Pons (tissue), 1 donor: ENCODE measurements around the gene GNPDA1.
"Not testable (repeated sequence)": the region's sequence is repeated elsewhere in the genome, so short reads cannot be mapped to it uniquely, and the experiment has no call there.

ENCODE experiments used
- DNase-seq: peaks from one replicate; pipeline ENCODE4 v3.0.0-alpha.2; 2016; ENCODE audit warnings: low spot score

The GNPDA1 gene

DNA sequence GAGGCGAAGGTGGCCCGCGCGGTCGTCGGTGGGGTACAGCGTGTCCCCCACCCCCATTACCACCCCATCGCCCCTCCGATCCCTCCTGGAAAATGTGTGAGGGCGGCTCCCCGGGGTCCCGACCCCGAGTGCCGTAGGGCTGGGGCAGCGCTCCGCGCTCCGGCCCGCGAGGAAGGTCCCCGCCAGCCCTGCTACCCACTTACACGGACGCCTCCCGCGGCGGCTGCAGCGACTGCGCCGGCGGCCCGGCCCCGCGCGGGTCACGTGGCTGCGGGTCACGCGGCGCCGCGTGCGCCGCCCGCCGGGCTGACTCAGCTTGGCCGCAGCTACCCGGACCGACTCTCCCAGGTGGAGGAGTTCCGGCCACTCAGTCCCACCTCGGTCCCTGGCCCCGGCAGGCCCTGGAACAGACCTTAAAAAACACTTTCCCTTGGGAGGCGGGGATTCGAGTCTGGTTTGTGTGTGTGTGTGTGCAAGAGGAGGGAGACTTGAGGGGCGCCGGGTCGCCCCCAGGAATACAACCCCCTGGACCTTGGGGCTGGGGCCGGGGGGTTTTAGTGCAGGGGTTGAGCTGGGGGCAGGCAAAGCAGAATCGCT, at the start of gene GNPDA1:
Gene GNPDA1 (minus strand): TSS at position 236 of the 597 bp plus-strand sequence. CDS start 992 bp downstream, outside the sequence.
- peak; percentile 63 for DNase-seq

DNA sequence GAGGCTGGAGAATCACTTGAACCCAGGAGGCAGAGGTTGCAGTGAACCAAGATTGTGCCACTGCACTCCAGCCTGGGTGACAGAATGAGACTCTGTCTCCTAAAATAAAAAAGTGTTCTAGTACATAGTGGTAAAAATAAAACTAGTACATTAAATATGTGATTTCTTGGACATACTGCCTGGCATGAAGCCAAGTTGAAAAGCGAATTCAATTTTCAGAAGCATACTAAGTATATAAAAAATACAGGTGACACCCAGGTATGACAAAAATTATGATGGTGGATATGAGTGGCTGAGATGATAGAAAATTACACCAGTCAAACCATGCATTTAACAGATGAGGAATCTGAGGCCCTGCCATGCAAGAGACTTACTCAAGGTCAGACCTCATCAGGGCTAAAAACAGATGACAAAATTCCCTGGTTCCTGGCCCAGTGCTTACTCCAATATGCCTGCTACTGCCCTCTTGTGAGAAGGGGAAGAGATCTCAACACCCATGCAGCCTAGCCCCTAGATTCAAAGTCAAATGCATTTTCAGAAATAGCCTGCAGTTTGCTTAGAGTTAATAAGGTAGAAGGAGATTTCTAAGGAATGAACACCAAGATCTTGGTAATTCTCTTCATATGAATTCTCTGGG, 46.6 kb upstream of the GNPDA1 start:
- DNase-seq: peak; percentile 65

DNA sequence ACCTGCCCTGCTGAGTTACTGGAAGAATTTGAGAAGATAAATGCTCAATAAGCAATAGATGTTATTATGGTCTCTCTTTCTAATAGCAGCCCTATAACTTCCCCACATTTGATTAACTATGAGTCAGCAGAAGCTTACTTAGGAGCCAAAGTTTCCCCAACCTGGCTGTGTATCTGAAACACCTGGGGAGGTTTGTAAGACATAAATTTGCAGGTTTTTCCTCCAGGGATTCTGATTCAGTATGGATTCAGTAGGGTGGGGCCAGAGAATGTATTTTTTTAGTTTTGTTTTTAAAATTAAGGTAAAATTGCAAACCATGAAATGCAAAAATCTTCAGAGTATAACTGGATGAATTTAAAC, 44.9 kb upstream of the GNPDA1 start:
- no peak for DNase-seq

DNA sequence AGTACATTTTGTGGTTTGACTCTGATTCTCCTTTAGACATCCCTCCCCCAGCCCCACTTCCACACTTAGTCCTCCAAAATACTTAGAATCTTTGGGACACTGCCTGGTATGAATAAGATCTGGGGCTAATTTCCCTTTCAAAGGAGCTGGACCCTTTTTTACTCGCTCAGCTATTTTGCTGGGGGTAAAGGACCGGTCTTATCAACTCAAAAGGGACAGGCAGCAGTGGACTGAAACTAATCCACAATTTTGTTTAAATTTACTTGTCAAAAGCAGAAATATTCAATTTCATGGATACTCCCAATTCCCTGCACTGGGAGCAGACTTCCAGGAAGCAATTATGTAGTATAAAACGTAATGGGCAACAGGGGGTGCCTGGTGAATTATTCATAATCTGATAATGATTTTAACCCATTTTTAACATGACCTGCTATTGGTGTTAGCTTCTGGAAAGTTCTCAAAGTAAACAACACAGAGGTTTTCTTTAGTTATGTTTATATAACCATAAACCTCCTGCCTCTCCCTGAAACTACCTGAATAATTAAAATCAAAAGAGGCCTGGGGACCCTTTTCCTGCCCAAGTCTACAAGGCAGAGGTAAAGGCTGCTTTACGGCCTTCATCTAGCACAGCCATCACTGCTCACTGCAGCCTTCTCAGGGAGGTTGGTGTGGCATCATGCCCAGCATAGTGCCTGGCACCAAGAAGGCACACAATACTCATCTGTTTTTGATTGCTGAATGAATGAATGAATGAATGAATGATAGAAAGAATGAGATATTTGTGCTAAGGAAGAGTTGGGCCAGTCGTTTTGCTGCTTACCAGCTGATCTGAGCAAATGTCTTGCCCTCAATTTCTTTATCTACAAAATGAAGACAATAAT, 44.2 kb upstream of the GNPDA1 start:
- DNase-seq: peak; percentile 81

DNA sequence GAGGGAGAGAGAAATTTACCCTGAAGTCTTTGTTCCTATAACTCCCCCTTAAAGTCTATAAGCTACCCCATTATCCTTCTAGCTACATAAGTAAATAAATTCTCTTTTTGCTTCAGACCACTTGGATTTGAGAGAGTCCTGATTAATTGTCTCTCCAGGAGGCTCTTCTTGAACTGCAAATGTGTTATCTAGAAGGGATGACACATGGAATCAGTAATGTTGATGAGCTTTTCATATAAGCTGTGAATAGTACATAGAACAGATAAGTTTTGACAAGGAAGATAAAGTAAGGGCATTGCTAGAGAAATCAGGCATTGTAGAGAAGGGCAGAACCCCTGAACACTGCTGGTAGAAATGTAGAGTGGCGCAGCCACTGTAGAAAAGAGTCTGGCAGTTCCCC, 42.5 kb upstream of the GNPDA1 start:
- DNase-seq: no peak

DNA sequence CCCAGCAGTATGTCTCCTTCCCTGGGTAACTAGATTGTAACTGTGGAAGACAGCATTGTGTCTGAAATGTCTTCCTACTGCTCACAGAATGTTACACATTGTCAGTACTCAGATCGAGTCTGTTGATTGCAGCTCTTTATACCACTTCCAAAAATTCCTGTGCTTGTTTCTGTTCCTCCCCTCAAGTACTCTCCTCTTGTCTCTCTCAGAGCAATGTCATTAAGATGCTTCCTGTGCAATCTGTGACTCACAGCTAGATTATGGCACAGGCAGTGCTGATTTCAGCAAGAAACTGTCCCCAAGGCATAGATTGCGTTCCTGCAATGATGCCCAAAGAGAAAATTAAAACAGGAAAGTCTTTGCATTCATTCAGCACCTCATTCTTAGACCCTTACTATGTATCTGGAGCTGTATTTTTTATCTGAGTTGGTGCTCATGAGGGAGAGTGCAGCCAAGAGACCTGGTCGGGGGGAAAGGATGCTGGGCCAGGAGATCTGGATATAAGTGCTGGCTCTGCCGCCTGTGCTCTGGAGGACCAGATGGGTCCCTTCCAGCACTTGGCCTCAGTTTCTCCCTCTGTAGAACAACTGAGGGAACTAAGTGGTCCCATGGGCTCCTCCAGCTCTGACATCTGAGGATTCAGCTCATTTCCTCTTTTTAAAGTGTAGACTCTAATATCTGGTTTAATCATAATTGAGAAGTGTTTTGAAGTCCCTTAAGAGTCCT, 40.8 kb upstream of the GNPDA1 start:
- DNase-seq: peak; percentile 74

DNA sequence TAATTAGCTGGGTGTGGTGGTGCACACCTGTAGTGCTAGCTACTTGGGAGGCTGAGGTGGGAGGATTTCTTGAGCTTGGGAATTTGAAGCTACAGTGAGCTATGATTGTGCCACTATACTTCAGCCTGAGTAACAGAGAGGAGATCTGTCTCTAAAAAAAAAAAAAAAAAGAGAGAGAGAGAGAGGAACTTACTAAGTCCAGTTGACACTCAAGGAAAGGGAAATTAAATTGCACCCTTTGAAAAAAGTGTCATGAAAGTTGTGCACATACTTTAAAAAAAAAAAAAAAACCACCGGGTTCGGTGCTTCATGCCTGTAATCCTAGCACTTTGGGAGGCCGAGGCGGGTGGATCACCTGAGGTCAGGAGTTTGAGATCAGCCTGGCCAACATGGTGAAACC, 39.2 kb upstream of the GNPDA1 start:
- DNase-seq: not testable (repeated sequence)

DNA sequence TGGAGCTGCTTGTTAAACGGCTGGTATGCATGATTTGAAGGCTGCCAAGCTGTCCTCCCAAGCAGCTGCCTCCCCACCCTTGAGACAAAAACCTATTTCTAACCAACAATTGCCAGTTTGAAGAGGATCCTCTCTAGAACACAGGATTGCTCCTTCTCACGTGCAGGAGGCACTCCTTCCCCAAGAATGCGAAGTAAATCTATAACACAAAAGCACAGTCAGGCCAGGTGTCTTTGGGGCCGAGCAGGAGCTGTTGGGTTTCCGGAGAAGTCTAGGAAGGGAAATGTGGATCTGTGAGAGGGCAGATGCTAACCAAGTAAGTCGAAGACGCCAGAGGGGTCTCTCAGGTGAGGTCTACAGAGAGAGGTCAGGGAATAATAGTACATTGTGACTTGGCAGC, 35.4 kb upstream of the GNPDA1 start:
- no peak for DNase-seq

DNA sequence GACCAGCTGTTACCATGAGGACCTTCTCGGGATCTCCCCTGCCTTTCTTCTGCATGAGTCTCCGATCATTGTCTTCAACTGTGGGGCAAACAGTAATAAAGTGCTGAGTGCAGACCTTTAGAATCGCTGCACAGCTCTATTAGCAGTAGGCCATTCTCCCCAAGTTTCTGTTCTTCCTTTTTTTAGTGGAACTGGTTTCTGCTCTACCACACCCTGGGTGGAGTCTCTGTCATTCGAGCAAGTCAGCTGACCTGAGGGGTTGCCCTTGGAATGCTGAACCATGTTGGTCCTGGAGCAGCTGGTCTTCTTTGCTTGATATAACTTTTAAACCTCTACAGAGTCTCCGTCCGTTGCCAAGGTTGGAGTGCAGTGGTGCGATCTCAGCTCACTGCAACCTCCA, 33.4 kb upstream of the GNPDA1 start:
- DNase-seq: no peak

DNA sequence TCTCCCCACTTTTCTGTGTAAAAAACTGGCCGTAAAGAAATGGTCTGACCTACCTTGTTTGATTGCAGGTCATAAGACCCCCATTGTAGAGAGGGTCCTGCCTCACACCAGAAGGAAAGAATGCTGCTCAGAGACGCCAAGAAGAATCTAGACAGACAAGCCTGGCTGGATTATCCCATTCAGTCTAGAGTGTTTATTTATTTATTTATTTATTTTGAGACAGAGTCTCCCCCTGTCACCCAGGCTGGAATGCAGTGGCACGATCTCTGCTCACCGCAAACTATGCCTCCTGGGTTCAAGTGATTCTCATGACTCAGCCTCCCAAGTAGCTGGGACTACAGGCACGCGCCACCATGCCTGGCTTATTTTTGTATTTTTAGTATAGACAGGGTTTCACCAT, 28.1 kb upstream of the GNPDA1 start:
- not testable (repeated sequence) for DNase-seq

DNA sequence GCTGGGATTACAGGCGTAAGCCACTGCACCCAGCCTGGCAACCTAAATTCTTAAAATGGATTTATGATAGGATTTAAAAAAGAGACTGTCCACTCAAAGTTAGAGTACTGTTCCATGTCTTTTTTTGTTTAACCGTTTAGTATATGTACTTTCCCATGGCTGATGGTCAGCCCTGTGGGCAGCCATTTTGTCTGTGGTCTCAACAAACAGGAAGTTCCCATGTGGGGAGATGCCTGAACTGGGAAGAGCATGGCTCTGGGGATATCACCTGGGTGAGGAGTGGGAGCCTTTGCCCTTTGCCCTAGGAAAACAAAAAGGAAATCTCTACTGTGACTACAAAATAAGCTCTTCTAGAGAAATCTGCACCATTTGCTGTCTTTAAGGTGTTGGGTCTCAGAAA, 27.5 kb upstream of the GNPDA1 start:
- no peak for DNase-seq

DNA sequence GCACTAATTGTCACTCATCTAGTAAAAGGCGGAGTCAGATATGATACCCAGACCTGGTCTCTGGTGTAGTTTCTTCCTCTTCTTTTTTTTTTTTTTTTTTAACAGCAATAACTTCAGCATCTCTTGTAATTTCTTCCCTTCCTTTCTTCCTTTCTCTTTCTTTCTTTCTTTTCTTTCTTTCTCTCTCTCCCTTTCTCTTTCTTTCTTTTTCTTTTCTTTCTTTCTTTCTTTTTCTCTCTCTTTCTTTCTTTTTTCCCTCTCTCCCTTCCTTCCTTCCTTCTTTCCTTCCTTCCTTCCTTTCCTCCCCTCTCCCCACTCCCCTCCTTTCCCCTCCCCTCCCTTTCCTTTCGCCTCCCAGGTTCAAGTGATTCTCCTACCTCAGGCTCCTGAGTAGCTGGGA, 25.9 kb upstream of the GNPDA1 start:
- no peak for DNase-seq

DNA sequence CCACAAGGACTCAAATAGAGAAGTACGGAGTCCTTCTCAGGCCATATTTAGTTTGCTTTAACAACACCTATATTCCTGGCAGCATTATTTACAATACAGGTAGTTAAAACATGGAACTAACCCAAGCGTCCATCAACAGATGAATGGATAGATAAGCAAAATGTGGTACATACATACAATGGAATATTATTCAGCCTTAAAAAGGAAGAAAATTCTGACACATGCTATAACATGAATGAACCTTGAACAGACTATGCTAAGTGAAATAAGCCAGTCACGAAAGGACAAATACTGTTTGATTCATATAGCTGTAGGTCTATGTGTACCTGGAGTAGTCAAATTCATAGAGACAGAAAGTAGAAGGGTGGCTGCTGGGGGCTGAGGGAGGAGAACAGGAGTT, 24.8 kb upstream of the GNPDA1 start:
- DNase-seq: not testable (repeated sequence)

DNA sequence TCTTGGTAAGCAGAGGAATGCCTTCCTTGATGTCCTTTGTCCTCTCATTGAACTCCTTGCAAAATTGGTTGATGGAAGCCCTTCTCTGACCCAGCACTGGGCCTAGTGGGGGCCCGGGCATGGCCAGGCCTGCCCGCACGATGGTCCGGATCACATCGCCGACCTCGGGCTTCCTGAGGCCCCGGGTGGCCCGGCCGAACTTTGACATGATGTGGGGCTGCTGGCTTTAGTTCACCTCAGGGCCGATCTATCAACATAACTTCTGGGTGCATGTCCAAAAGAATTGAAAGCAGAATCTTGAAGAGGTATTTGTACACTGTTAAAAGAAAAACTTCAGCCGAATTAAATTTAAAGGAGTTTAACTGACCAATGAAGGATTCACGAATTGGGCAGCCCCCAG, 24.1 kb upstream of the GNPDA1 start:
- DNase-seq: no peak

DNA sequence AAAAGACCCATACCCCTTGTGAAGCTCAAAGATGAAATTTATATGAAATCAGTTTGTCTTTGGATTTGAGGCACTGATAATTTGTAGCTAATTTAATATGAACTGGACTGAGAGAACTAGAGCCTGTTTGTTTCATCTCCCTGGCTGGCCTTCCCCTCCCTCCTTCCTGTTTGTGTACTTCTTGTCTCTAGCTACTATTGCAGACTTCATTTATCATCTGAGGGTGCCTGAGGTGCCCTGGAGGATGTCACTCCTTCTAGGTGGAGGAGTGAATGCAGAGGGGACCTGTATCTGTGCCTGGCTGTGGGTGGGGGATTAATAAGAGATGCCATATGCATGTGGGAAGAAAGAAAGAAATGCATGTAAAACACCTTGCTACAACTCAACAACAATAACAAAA, 22.2 kb upstream of the GNPDA1 start:
- no peak for DNase-seq

DNA sequence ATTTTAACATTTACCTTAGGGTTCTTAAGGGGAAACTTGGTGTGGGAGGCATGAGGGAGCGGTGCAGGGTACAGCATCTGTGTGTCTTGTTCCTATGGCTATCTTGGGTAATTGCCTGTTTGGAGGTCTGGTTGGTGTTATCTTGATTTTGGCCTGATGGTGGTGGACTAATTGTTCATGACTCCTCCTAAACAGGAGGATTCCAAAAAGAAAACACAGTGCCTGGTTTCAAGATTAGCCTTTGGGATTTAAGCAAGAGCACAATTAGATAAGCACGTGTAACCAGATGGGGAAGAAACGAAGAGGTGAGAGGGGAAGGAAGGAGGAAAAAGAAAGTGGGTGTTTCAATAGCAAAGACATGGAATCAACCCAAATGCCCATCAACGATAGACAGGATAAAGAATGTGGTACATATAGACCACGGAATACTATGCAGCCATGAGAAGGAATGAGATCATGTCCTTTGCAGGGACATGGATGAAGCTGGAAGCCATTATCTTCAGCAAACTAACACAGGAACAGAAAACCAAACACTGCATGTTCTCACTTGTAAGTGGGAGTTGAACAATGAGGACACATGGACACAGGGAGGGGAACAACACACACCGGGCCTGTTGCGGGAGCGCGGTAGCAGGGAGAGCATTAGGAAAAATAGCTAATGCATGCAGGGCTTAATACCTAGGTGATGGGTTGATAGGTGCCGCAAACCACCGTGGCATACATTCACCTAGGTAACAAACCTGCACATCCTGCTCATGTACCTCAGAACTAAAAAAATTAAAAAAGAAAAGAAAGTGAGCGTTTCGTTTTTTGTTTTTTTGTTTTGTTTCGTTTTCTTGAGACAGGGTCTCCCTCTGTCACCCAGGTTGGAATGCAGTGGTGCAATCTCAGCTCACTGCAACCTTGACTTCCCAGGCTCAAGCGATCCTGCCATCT, 21.1 kb upstream of the GNPDA1 start:
- not testable (repeated sequence) for DNase-seq

DNA sequence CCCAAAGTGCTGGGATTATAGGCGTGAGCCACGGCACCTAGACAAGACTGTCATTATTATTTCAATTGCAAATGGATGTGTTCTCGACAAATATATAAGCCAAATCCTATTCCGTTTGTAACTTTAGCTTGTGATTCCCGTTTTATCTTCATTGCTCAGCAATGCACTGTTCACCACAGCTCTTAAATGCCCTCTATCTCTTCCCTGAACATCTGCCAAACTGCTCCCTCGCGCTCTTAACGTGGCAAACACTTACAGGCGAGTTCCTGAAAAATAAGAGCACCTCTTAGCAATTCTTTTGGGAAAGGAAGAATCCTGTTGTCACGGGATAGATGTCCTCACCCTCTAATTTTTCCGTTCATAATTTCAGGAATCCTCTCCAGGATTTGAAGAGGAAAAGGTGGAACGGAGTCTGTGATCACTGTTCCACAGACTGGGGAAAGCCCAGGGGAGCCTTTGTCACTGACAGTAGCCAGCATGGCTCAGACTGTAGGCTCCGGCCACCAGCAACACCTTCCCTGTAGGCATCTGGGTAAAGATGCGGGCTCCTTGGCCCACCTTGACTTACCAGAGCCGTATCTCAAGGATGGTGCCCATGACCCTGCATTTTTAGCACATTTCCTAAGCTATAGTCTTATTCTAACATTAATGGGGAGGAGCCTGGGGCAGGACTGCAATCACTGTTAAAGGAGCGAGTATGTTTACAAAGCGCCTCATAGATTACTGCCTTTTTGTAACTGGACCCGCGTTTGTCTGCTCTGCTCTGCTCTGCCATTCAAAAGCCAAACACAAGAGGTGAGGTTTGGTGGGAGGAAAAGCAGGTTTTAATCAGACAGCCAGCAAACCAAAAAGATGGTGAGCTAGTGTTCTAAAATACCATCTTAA, 20.2 kb upstream of the GNPDA1 start:
- DNase-seq: no peak

DNA sequence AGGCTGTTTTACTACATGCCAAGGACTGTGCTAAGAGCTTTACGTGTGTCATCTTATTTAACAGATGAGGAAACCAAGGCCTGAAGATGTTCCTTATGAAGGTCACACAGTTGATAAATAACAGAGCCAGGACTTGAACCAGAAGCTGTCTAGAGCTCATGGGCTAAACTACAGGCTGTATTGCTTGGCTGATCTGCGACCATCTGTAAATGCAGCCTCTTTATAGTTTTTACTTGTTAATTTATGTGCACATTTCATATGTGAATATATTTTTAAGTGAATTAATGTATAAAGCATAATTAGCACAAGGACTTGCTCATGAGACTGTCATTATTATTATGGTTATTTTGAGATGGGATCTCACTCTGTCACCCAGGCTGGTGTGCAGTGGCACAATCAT, 19.3 kb upstream of the GNPDA1 start:
- DNase-seq: no peak

DNA sequence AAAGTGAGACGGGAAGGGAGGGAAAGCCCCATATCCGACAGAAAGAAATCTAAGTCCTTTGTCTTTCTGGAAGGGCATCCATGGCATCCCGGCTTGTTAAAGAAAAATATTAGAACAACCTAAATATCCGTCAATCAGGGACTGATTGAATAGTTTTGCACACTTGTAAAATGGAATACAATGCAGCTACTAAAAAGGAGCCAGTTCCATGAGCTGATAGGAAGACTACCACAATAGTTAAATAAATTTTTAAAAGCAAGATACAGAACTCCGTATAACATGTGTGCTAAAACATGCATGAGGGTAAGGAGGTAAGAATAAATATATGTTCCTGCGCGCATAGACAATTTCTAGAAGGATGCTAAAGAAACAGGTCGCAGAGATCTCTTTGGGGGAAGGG, 12.8 kb upstream of the GNPDA1 start:
- no peak for DNase-seq

DNA sequence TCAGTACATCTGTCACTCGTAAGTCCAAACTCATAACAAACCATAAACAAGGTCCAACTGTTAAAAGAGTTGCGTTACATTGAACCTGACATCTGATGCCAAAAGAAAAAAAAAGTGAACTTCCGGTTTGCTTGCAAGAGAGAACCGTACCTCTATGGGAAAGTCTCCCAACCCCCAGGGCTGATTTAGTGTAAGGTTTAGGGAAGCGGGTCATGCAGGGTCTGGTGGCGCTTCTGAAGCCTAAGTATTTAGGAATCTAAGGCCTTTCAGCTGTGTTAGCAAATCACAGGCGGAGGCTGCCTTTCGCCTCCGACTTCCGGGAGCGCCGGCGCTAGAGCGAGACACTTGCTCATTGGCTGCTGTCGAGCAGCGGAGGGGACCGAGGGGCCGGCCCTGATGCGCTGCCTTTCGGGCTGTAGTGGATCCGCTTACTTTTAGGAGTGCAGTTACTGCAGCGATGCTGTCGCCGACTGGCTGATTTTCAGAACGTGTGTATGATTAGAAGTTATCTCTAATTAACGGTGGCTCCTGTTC, 12.0 kb upstream of the GNPDA1 start:
- DNase-seq: peak; percentile 92
